Fibroblast of skin of left quadriceps (primary cell): ENCODE results near the gene NPL.
A peak's percentile ranks its signal among the peaks of the same experiment; 100 is the strongest.

Source experiments
- DNase-seq, 2 experiments: peaks; one replicate each; pipeline ENCODE4 v3.0.0-alpha.2; 2013; ENCODE audit warnings: low read depth in 2 of 2

NPL gene

GRCh38 chr1:182816863-182817262 is 27.3 kb downstream of the NPL start:
- no peak for DNase-seq

DNA sequence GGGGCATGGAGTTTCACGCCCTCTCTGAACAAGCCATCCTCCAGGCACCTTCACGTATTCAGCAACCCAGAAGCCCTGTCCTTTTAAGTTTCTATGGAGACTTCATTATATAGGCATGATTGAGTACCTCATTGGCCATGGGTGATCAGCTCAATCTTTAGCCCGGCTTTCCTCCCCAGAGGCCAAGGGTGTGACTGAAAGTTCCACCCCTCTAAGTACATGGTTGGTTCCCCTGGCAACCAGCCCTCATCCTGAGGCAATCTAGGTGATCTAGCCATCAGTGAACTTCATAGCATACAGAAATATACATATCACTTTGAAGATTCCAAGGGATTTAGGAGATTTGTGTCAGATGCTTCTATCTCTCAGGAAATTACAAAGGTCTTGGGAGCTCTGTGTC is 28.2 kb downstream of the NPL start:
- DNase-seq, result no peak

- no peak for DNase-seq
Measured at GRCh38 chr1:182823220-182823619, 33.6 kb downstream of the NPL start.

DNA sequence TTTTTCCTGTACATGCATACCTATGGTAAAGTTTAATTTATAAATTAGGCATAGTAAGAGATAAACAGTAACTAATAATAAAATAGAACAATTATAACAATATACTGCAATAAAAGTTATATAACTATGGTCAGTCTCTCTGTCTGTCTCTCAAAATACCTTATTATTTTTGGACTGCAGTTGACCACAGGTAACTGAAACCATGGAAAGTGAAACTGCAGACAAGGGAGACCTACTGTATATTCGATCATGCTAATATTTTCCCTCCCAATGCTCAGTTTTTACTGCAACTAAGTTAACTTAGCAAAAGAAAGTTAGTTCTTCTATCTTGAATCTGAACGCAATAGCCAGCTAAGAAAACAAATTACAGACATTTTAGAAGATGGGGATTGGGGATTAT is 37.3 kb downstream of the NPL start:
- DNase-seq, result no peak

- no peak for DNase-seq
Measured at GRCh38 chr1:182829285-182829932, 39.8 kb downstream of the NPL start.

GRCh38 chr1:182833271-182833670 is 43.7 kb downstream of the NPL start:
- DNase-seq, result no peak

DNA sequence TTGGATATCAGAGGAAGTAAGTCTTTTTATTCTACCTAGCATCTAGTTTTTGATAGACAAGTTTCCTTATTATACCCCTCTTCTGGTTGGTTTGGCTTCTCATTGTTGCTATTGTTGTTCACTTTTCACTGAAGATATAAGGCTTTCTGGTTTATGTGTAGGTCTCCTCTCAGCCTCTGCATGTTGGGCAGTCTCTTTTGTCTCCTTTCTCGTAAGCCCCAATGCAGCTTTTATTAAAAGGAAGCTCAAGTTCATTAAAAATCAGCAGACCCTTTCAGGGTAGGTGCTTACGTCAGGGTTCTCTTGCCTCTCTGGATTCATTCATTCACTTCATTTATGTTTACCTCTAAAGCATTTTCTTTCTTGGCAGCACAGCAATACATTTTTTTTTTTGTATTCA is 44.8 kb downstream of the NPL start:
- no peak for DNase-seq

DNA sequence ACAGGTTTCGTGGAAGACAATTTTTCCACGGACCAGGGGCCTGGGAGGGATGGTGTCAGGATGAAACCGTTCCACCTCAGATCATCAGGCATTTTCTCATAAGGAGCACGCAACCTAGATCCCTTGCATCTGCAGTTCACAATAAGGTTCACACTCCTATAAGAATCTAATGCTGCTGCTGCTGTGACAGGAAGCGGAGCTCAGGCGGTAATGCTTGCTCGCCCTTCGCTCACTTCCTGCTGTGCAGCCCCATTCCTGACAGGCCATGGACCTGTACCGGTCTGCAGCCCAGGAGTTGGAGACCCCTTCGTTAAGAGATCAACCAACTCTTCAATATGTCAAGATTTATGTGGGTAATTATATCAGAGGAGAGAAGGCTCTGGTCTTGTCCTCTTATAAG is 46.2 kb downstream of the NPL start:
- no peak for DNase-seq

DNA sequence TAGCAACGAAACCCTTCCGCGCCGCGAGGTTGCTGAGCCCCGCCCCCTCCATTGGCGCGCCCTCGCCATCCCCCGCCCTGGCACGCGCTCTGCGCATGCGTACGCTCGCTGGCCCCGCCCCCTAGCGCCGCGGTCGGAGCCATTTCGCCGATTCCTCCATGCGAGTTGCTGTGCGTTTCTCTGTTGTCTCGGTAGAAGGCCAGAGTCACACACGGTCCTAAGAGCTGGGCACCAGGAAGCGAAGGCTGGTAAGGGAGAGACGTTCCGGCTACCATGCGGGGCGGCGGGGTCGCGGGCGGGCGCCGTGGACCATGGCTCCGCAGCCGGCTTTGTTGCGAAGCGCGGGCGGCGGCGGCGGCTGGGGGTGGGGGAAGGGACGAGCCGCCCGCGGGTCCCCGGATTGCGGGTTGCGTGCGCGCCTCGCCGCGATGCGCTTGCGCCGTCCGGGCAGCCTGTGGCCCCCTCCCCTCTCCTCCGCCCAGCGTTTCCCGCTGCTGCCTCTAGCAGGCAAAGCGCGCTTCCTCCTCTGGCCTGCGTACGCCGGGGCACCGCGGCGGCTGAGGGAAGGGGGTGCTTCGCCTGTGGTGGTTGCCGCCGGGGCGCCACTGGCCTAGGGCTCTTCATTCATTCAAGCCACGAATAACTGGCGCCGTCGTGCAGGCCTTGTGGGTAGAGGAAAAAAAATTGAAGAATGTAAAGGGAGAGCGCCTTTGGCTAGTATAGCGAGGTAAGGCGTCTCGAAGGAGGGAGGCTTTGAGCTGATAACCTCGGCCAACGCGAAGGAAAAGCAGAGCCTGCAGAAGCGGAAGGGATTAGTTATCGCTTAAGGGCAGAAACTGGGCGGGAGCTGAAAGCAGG is 49.9 kb downstream of the NPL start, which contains the start of gene DHX9:
Gene DHX9 (plus strand): TSS at position 139 of the 858 bp plus-strand sequence. CDS start 3,220 bp downstream, outside the sequence.
- DNase-seq, result peak; percentile 74 to 76

GRCh38 chr1:182841368-182841988 is 51.9 kb downstream of the NPL start:
- no peak for DNase-seq

DNA sequence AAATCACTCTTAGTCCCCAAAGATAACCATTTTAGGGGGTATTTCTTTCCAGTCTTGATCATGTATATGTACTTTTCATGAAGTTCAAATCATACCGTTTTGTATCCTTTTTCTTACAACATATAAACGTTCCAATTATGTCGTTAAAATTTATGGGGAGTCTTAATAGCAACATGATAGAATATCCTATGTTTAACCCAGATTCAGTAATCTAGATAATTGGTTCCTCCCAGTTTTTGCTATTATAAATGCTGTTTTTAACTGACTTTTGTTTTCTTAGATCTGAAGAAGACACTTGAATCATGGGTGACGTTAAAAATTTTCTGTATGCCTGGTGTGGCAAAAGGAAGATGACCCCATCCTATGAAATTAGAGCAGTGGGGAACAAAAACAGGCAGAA is 52.7 kb downstream of the NPL start:
- no peak for DNase-seq

GRCh38 chr1:182845379-182845778 is 55.8 kb downstream of the NPL start:
- DNase-seq, result no peak

GRCh38 chr1:182845894-182846293 is 56.3 kb downstream of the NPL start:
- no peak for DNase-seq

GRCh38 chr1:182847105-182847504 is 57.5 kb downstream of the NPL start:
- DNase-seq, result no peak

GRCh38 chr1:182848736-182849135 is 59.2 kb downstream of the NPL start:
- no peak for DNase-seq

DNA sequence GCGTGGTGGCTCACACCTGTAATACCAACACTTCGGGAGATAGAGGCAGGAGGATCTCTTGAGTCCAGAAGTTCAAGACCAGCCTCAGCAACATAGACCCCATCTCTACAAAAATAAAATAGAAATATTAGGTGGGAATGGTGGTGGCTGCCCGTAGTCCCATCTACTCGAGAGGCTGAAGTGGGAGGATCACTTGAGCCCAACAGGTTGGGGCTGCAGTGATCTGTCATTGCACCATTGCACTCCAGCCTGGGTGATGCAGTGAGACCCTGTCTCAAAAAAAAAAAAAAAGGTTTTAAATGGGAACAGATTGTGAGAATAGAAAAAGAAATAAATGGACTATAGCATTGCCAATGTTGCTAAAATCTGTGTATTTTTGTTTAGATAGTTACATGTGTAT is 60.7 kb downstream of the NPL start:
- DNase-seq, result no peak

- DNase-seq, result no peak
Measured at GRCh38 chr1:182851825-182852224, 62.3 kb downstream of the NPL start.

DNA sequence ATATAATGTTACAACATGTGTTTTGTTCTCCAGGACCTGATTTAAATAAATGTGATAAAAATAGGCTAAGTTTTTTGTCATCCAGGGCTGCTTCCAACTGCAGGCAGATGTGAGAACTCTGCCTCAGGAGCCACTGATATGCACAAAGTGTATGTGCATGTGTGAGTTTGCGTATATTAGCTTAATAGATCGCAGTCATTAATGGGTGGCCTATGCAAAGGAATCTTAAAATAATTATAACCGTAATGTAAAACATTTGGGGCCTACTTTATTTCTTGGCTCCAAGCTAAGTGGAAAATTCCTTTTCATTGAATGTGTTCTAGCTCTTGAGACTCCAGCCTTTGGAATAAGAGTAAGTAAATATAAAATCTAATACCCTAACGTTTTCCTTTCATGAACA is 66.3 kb downstream of the NPL start:
- peak; percentile 52 for DNase-seq

GRCh38 chr1:182857212-182857611 is 67.6 kb downstream of the NPL start:
- DNase-seq, result no peak

DNA sequence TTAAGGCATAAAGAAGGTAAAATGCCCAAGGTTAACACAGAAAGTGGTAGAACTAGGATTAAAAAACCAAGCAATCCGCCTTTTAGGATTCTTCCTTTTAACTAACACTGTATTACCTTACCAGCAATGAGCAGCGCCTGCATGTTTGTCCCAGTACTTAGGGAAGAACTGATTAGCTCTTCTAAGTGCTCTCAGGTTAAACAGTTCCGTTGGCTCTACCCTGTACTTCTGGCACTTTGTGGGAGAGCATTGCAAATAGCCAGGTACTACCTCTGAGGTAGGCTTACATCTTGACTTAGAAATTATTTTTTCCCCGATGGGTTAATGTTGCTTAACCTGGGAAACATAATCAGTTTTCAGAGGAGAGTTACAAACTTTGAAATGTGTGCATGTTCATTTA is 71.1 kb downstream of the NPL start:
- DNase-seq, result no peak

DNA sequence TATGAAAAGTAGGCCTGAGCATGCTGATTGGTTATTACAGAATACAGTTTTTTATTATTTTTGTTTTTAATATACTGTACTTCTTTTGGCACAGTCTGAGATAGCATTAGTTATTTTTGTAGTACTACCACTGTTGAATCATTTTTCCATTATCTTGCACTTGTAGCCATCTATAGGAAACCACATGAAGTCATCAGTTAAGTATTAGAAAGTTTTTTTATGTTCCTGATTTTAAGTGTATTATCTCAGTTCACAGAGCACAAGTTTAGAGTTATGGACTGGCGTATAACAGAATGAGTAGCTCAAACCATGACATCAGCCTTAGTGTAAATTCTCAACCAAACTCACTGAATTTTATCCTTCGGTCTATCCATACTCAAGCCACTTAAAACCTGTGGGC is 72.4 kb downstream of the NPL start:
- DNase-seq, result no peak

DNA sequence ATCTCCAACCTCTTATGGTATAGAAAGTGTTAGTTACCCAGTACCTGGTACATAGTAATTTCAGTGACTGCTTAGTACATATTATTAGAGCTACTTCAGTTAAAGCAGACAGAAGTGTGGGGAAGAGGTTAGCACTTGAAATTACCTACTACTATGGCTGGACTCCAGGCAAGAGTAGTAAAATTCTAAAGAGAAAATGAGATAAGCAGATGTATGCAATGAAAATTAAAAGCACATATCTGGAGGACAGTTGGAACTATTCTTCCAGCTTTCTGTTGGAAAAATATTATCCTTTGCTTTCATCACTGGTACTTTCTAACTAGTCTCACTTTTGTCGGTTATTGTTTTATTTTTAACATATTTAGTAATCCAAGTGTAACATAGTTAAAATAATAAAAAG is 73.3 kb downstream of the NPL start:
- no peak for DNase-seq

- DNase-seq, result no peak
Measured at GRCh38 chr1:182863940-182864339, 74.4 kb downstream of the NPL start.
